Activated CD8-positive, alpha-beta memory T cell treated with anti-CD3 and anti-CD28 coated beads, Interleukin-2, amount 50 U/mL, for 1 hour (primary cell): Measurements from ENCODE around the gene BMAL1.
"Not testable (repeated sequence)": the region's sequence is repeated elsewhere in the genome, so short reads cannot be mapped to it uniquely, and the experiment has no call there.

Source experiments
- DNase-seq: peaks from one replicate; pipeline ENCODE4 v3.0.0-alpha.2; 2020; ENCODE audit errors: extremely low read depth

Gene BMAL1

GRCh38 chr11:13277768-13278608 lies at the start of gene BMAL1:
Gene BMAL1, plus strand, starts transcription at chr11:13277790. Its CDS starts 76,519 bp downstream, at chr11:13354309.
- no peak for DNase-seq

- no peak for DNase-seq
Measured at GRCh38 chr11:13228572-13228971, 49.0 kb upstream of the BMAL1 start.

- DNase-seq, result no peak
Measured at GRCh38 chr11:13229136-13229535, 48.5 kb upstream of the BMAL1 start.

- no peak for DNase-seq
Measured at GRCh38 chr11:13229711-13230318, 47.8 kb upstream of the BMAL1 start.

GRCh38 chr11:13233173-13233745 lies 44.3 kb upstream of the BMAL1 start:
- DNase-seq, result no peak

- no peak for DNase-seq
Measured at GRCh38 chr11:13235895-13236294, 41.7 kb upstream of the BMAL1 start.

- no peak for DNase-seq
Measured at GRCh38 chr11:13236626-13237025, 41.0 kb upstream of the BMAL1 start.

- no peak for DNase-seq
Measured at GRCh38 chr11:13237761-13238160, 39.8 kb upstream of the BMAL1 start.

GRCh38 chr11:13238879-13239514 lies 38.6 kb upstream of the BMAL1 start:
- peak; percentile 26 for DNase-seq

- DNase-seq, result no peak
Measured at GRCh38 chr11:13242564-13242963, 35.0 kb upstream of the BMAL1 start.

GRCh38 chr11:13247606-13248296 lies 29.8 kb upstream of the BMAL1 start:
- DNase-seq, result no peak

- DNase-seq, result no peak
Measured at GRCh38 chr11:13249177-13249576, 28.4 kb upstream of the BMAL1 start.

GRCh38 chr11:13249992-13250391 lies 27.6 kb upstream of the BMAL1 start:
- DNase-seq, result peak; percentile 0

GRCh38 chr11:13251966-13252365 lies 25.6 kb upstream of the BMAL1 start:
- no peak for DNase-seq

- no peak for DNase-seq
Measured at GRCh38 chr11:13252438-13252837, 25.2 kb upstream of the BMAL1 start.

- DNase-seq, result no peak
Measured at GRCh38 chr11:13256216-13256615, 21.4 kb upstream of the BMAL1 start.

- DNase-seq, result not testable (repeated sequence)
Measured at GRCh38 chr11:13258061-13258460, 19.5 kb upstream of the BMAL1 start.

GRCh38 chr11:13258855-13259254 lies 18.7 kb upstream of the BMAL1 start:
- DNase-seq, result no peak

GRCh38 chr11:13259374-13259773 lies 18.2 kb upstream of the BMAL1 start:
- no peak for DNase-seq

- no peak for DNase-seq
Measured at GRCh38 chr11:13260201-13260962, 17.2 kb upstream of the BMAL1 start.

- DNase-seq, result no peak
Measured at GRCh38 chr11:13260963-13261588, 16.5 kb upstream of the BMAL1 start.
